Measurements from ENCODE around the gene CCDC6. TPM values are rescaled to one million over a fixed set of nuclear protein-coding genes. Genes with fewer than 3 reads are reported as not detected.

The CCDC6 gene
- total RNA-seq, 1 experiment from 2014 or later = 54.9 TPM

- TF ChIP-seq ZBTB33 (IDR thresholded peaks at IDR 0.05; ENCODE audit: extremely low read depth, insufficient replicate concordance, low read length) (no peak), EGR1 (IDR thresholded peaks at IDR 0.05; ENCODE audit: low read depth) (no peak)
These were observed 133.3 kb downstream of the CCDC6 start (continued) for GRCh38 chr10:59773088-59773487.

GRCh38 chr10:59771162-59771807, 135.1 kb downstream of the CCDC6 start:
- POLR2A ChIA-PET = no interaction called here
- H3K27ac ChIP-seq (ENCODE audit: low read depth, low read length) = no peak overlapping the region
- RAD21 ChIA-PET (ENCODE audit: low non-redundant PET in 1 of 2, low total read pairs in 2 of 2, uncharacterized antibody in 2 of 2, unreplicated experiment in 2 of 2) = no interaction called here
- intact Hi-C loops (cut with micrococcal nuclease) = no loop called here
- no peaks in the 10 kb centered on the region for H3K9me2 ChIP-seq (ENCODE audit: insufficient read depth)
- BruUV-seq (replicated peaks) = no TSS peak
- DNase-seq (ENCODE audit: low read depth, low spot score) (no peak), ATAC-seq (no peak)
- CTCF ChIA-PET = no interaction called here
- H3K9ac ChIP-seq (ENCODE audit: low read length) = no peak overlapping the region
- no peak overlapping the region for H3K4me2 ChIP-seq (ENCODE audit: low read length)
- no peaks in the 10 kb centered on the region for H3K4me1 ChIP-seq (ENCODE audit: control insufficient read depth in 1 of 2, insufficient read depth in 2 of 2, low read length in 2 of 2)
- TF ChIP-seq MAX (IDR thresholded peaks at IDR 0.05) (no peak), FOSL1 (IDR thresholded peaks at IDR 0.05; ENCODE audit: low read depth) (no peak), ZFX (IDR thresholded peaks at IDR 0.05) (no peak), ZNF274 (IDR thresholded peaks at IDR 0.05; ENCODE audit: low read depth, low read length) (no peak), SRF (IDR thresholded peaks at IDR 0.05; ENCODE audit: low read depth) (no peak), EGR1 (IDR thresholded peaks at IDR 0.05; ENCODE audit: low read depth) (no peak), TCF7L2 (IDR thresholded peaks at IDR 0.05; ENCODE audit: borderline replicate concordance, extremely low read depth, insufficient read depth, insufficient read length) (no peak), POLR2A (IDR thresholded peaks at IDR 0.05; ENCODE audit: borderline replicate concordance, extremely low read depth, insufficient read depth, insufficient read length) (no peak), RAD21 (IDR thresholded peaks at IDR 0.05; ENCODE audit: low read depth) (no peak)
- TF ChIP-seq, protein P1, sequence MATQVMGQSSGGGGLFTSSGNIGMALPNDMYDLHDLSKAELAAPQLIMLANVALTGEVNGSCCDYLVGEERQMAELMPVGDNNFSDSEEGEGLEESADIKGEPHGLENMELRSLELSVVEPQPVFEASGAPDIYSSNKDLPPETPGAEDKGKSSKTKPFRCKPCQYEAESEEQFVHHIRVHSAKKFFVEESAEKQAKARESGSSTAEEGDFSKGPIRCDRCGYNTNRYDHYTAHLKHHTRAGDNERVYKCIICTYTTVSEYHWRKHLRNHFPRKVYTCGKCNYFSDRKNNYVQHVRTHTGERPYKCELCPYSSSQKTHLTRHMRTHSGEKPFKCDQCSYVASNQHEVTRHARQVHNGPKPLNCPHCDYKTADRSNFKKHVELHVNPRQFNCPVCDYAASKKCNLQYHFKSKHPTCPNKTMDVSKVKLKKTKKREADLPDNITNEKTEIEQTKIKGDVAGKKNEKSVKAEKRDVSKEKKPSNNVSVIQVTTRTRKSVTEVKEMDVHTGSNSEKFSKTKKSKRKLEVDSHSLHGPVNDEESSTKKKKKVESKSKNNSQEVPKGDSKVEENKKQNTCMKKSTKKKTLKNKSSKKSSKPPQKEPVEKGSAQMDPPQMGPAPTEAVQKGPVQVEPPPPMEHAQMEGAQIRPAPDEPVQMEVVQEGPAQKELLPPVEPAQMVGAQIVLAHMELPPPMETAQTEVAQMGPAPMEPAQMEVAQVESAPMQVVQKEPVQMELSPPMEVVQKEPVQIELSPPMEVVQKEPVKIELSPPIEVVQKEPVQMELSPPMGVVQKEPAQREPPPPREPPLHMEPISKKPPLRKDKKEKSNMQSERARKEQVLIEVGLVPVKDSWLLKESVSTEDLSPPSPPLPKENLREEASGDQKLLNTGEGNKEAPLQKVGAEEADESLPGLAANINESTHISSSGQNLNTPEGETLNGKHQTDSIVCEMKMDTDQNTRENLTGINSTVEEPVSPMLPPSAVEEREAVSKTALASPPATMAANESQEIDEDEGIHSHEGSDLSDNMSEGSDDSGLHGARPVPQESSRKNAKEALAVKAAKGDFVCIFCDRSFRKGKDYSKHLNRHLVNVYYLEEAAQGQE (IDR thresholded peaks at IDR 0.05; ENCODE audit: low read depth) = no peak
- H3K79me2 ChIP-seq (ENCODE audit: insufficient read depth, low read length) = no peaks in the 10 kb centered on the region
- no peak overlapping the region for H3K4me3 ChIP-seq (replicated peaks in 1 of 2; ENCODE audit: low read depth in 1 of 2, low read length in 2 of 2)
- no peaks in the 10 kb centered on the region for H3K27me3 ChIP-seq (ENCODE audit: insufficient read depth, low read length)
- no peaks in the 10 kb centered on the region for H3K36me3 ChIP-seq (ENCODE audit: control insufficient read depth in 1 of 2, insufficient read depth in 2 of 2, low read length in 2 of 2)
- no peaks in the 10 kb centered on the region for H4K20me1 ChIP-seq (ENCODE audit: insufficient read depth)
- no peak overlapping the region for H2AFZ ChIP-seq (ENCODE audit: low read depth, low read length, poor library complexity, severe bottlenecking)
- H3K9me3 ChIP-seq (ENCODE audit: control insufficient read depth in 1 of 2, insufficient read depth in 1 of 2, low read depth in 1 of 2, low read length in 2 of 2) = no peaks in the 10 kb centered on the region
